Embryonic facial prominence (tissue), 1 donor: ENCODE results near the gene AANAT.

Experiments
- DNase-seq: peaks from one replicate; pipeline ENCODE4 v3.0.0-alpha.2; 2016; ENCODE audit errors: extremely low spot score

AANAT gene

DNA sequence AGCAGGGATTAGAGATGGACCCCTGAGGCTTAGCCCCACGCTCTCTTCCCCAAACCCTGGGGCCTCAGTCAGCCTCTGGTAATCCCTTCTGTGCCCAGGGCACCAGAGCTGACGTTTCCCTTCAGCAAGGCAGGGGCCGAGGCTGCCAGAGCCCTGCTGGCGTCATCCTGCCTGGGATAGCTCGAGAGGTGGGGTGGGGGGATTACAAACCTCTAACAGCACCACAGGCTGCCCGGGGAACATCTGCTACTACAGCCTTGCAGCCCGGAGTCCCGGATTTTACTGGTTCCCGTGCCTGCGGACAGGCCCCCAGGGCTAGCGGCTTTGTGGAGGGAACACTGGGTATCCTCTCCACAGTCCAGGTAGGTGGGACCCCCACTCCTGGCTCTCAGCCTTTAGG lies at the start of gene AANAT:
TSS of gene AANAT (plus strand) at position 238 of the 400 bp plus-strand sequence. CDS start 1,144 bp downstream, outside the sequence.
- DNase-seq = no peak

DNA sequence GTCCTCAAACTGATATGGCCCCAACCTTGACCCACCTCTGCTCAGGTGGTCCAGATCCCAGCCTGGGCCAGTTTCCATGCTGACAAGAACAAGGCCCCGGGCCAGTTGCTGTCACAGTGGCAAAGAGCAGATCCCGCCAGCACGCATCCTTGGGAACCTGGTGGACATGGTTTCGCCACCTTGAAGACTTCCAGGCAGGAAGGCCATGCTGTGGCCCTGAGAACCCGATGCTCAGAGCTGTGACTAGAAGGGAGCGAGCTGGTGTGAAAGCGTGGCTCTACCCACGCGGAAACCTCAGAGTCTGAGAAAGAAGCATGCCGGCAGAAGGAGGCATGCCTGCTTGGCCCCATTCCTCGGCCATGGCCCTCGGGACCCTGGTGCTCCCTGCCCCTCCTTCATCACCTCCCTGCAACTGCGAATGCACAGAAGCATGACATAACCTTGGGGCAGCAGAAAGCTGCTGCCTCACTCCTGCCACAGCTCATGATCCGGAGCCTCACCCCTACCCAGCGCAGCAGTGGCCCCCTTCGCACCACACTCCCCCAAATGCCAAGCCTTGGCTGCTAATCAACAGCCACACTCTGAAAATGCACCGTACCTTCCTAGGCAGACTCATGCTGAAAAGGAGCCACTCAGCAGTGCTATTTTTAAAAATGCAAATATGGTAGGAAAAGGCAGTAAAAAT lies 47.7 kb upstream of the AANAT start:
- no peak for DNase-seq

DNA sequence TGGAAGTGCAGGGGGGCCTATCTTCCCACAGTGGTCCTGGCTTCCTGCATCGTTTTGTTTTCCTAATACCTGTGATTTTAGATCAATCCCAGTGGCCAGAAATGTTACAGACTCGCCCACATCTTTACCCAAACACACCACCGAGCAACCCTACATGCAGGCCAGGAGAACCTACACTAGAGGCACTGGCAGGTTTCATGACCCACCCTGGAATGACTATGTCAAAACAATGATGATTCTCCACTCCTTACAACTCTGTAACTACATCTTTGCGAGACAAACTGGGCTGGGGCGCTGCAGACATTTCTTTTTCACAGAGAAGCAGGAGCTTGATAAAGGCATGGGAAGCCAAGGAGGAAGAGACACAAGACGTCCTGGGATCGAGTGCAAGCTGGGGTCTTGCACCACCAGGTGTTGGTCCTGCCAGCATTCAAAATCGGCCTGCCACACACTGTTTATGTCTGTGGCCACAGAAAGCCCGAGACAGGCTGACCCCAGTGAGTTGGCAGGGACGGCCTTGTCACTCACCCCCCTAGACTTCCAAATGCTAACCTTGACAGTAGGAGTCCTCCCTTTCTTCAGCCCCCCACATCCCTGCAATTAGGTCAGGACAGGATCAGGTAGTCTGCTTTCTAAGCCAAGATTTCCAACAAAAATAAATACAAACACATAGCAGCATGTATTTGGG lies 46.9 kb upstream of the AANAT start:
- DNase-seq = no peak

DNA sequence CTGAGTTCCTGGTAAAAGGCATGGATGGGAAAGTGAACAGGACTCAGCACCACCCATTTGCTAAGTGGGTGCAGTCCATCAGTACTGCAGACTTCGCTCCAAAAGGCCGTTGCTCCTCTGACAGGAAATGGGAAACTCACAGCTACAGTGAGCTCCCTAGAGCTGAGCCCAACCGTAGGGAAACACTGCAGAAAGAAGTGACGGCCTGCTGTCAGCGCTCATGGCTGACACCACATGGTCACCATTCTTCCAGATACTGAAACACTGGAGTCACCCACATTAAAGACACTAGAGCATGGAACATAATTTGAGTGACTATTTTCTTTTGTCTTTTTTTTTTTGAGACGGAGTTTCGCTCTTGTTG lies 46.4 kb upstream of the AANAT start:
- no peak for DNase-seq

GRCh38 chr17:76422406-76422805 lies 45.0 kb upstream of the AANAT start:
- DNase-seq = no peak

DNA sequence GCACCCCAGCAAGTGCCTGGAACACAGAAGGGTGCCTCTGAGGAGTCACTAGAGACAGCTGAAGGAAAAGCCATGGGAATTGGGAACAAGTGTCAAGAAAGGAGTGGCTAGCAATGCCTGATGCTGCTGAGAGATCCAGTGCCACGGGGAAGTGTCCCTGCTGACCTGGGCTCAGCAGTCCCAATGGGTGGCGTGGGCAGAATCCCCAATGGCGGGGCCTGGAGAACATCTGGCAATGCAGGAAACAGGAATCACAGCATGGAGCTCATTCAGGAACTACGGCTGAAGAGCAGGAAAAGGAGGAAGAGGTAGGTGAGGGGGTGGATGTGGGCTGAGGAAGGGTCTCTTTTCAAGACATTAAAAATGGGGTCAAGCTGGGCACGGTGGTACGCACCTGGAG lies 44.5 kb upstream of the AANAT start:
- no peak for DNase-seq

GRCh38 chr17:76426853-76427252 lies 40.5 kb upstream of the AANAT start:
- no peak for DNase-seq

DNA sequence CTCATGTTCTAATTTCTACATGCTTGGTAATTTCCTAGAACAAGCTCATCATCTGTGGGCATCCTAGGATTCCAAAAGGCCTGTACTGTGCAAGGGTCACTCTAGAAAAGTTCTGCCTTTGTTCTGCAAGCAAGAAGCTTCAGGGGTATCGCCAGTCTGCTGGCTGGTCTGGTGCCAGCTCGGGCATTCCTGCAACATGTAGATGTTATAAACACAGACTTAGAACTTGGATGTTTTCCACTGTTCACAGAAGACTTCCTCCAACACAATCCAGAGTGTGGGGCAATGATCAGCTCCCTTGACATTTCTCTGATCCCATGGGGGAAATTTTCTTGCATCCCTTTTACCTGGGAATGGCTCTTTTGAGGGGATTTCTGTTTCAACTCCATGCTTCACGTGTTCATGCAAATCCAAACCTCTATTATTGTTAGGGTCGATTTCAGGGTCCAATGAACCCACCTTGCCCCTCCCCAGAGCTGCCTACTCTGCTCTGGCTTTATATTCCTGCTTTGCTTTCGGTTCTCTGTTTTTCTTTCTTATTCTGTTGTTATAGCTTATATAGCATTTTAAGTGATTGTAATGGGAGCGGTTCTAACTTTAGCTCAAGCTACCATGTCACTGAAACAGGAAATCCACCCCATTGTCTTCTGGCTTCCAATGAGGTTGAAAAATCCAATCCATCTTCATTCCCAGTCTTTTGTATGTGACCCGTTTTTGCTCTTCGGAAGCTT lies 39.7 kb upstream of the AANAT start:
- no peak for DNase-seq

DNA sequence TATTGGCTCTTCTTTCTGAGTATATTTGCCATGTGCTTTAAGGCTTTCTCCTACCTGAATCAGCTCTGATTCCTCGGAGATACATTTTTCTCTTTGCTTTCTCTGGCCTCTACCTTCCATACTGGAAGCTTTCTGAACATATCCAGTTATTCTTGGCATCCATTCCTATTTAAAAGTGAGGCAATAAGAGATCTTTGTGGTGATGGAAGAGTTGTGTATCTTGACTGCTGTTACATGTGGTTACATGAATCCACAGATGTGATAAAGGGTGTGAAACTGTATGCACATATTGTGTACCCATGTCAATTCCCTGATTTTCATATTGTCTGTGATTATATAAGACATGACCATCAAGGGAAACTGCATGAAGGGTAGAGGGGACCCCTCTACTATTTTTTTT lies 38.9 kb upstream of the AANAT start:
- no peak for DNase-seq

DNA sequence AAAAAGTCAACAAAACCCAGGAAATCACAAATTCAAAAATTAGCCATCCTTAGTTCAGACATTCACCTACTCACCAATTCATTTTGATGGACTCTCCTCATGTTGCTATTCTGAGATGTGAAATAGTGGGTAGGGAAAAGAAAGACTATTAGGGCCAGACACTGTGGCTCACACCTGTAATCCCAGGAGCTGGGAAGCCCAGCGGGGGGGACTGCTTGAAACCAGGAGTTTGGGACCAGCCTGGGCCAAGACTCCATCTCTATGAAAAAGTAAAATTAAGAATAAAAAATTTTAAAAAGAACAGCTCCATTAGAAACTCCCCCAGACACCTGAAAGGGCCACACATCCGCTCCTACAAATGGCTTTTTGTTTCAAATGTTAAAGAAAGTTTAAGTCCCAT lies 35.9 kb upstream of the AANAT start:
- no peak for DNase-seq

- no peak for DNase-seq
These were observed 35.4 kb upstream of the AANAT start for GRCh38 chr17:76432004-76432403.

DNA sequence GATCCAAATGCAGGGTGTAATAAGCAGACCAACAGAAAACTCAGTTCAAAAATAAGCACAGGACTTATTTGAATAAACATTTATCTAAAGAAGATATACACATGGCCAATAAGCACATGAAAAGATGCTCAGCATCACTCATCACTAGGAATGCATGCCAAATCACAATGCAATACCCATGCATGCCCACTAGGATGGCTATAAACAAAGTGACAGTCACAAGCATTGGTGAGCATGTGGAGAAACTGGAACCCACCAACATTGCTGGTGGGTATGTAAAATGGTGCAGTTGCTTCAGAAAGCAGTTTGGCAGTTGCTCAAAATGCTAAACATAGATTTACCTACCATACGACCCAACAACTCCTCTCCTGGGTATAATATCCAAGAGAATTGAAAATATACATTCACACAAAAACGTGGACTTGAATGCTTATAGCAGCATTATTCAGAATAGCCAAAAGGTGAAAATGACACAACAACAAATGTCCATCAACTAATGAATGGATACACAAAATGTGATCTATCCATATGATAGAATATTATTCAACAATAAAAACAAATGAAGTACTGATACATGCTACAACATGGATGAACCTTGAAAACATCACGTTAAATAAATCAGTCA lies 34.6 kb upstream of the AANAT start:
- no peak for DNase-seq

- no peak for DNase-seq
These were observed 33.7 kb upstream of the AANAT start for GRCh38 chr17:76433693-76434092.

DNA sequence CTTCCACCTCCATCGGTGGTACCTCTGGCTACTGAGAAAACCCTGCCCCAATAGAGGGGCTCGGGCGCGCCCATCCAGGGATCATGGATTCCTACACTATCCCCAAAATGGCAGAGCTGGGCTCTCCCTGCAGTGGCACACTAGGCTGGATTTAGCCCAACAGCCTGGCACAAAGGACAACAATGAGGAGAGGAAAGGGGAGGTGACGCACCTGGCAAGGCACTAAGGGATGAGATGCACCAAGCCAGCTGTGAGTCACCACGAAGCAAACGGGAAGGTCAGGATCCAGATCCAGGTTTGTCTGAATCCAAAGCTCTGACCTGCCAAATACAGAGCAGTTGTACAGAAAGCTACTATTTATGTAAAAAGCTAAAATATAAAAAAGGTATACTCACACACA lies 32.5 kb upstream of the AANAT start:
- DNase-seq = no peak

- no peak for DNase-seq
These were observed 31.7 kb upstream of the AANAT start for GRCh38 chr17:76435751-76436150.

GRCh38 chr17:76437467-76438402 lies 29.7 kb upstream of the AANAT start:
- no peak for DNase-seq

GRCh38 chr17:76438906-76439305 lies 28.5 kb upstream of the AANAT start:
- DNase-seq = no peak

GRCh38 chr17:76439314-76439928 lies 28.0 kb upstream of the AANAT start:
- no peak for DNase-seq

GRCh38 chr17:76440751-76441362 lies 26.5 kb upstream of the AANAT start:
- DNase-seq = no peak

DNA sequence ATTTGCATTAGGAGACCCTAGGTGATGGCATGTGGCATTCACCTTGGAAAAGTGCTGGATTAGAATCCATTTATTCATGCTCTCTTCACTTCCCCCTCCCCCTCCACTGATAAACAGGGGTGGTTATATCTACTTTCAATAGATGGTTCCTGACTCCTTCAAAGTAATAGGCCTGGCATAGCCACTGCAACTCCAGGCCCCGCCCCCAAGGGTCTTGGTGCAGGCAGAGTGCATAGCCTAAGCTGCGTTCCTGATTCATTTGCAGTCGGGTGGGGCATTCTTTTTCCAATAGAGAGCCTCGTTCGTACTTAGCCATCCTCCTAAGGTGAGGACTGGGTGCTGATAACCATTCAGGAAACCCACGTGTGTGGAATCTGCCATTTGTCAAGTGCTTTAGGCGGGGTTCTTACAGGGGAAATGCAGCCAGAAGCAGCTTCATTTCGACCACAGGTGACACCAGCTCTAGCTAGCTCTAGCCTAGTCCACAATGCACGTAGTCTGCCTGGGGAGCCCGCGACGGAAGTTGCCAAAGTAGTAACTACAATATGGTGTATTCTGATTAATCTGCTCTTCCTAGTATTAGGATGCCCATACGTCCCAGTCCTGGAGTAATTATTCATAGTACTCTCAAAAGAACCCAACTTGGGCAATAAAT lies 25.6 kb upstream of the AANAT start:
- no peak for DNase-seq
